ENCODE data around the gene SSX4. TPM values are rescaled to one million over a fixed set of nuclear protein-coding genes. Genes with fewer than 3 reads are reported as not detected.
"Not testable (repeated sequence)": the region's sequence is repeated elsewhere in the genome, so short reads cannot be mapped to it uniquely, and the experiment has no call there.

The SSX4 gene, protein sequence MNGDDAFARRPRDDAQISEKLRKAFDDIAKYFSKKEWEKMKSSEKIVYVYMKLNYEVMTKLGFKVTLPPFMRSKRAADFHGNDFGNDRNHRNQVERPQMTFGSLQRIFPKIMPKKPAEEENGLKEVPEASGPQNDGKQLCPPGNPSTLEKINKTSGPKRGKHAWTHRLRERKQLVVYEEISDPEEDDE
- total RNA-seq (2014; rRNA removed) (not detected in 2 replicates), Bru-seq, nascent RNA (not detected), BruChase-seq, experiment 1, labeled RNA remaining after a 6-hour chase (not detected), BruChase-seq, experiment 2, labeled RNA remaining after a 2-hour chase (percentile 4 among the genes with signal in this experiment)
- long read RNA-seq, result 0 reads

DNA sequence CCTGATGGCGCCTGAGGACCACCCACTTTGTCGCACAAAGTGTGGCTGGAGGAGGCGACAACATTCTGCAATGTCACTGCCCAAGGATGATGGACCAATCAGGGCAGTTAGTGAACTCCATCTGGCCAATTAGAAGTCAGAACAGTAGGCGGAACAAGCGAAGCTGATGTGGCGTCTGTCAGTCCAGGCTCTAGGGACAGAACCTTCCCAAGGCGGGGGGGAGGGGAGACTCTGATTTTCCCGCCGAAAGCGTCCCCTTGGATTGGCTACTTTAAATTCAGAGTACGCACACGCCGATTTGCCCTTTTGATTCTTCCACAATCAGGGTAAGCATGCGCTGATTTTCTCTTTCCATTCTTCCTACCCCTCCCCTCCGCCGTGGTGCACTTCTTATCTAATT is at the start of gene SSX4:
TSS of gene SSX4 (plus strand) at position 301 of the 400 bp plus-strand sequence. CDS start 515 bp downstream, outside the sequence.
- BruUV-seq (replicated peaks); CTCF ChIA-PET; DNase-seq; H3K4me3 ChIP-seq (ENCODE audit: low read length); H3K9me2 ChIP-seq (replicated peaks; ENCODE audit: low read length); H3K79me2 ChIP-seq (ENCODE audit: low read length); intact Hi-C loops (cut with micrococcal nuclease); ATAC-seq; H3F3A ChIP-seq (ENCODE audit: low read length, unreplicated experiment); POLR2A ChIA-PET (ENCODE audit: unreplicated experiment); H3K27me3 ChIP-seq (ENCODE audit: low read length); H4K20me1 ChIP-seq (ENCODE audit: low read length); H3K9ac ChIP-seq (ENCODE audit: low read length); H3K36me3 ChIP-seq (ENCODE audit: low read depth, low read length); H3K4me1 ChIP-seq (ENCODE audit: insufficient read depth, low read length); H3K27ac ChIP-seq (ENCODE audit: low read length); H3K9me3 ChIP-seq (ENCODE audit: low read length); H3K4me2 ChIP-seq (ENCODE audit: low read length); H2AFZ ChIP-seq (ENCODE audit: low read length): not testable (repeated sequence)

DNA sequence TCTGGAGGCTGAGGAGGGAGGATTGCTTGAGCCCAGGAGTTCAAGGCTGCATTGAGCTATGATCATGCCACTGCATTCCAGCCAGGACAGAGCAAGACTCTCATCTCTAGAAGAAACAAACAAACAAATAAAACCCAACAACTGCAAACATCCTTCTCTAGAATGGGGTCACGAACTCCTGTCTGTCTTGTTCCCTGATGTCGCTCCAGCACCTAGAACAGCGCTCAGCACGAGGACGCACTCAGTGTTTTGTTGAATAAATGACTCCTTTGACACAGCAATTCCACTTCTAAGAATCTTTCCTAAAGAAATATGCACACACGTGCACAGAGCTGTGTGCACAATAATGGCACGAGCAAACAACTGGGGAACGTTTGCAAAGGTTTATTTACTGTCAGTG is 37.3 kb upstream of the SSX4 start:
- H3F3A ChIP-seq (ENCODE audit: low read length, unreplicated experiment); H3K36me3 ChIP-seq (ENCODE audit: low read depth, low read length); POLR2A ChIA-PET (ENCODE audit: unreplicated experiment); H3K4me1 ChIP-seq (ENCODE audit: insufficient read depth, low read length); H4K20me1 ChIP-seq (ENCODE audit: low read length); H3K27me3 ChIP-seq (ENCODE audit: low read length); ATAC-seq; BruUV-seq (replicated peaks); H3K9me2 ChIP-seq (replicated peaks; ENCODE audit: low read length); H3K4me3 ChIP-seq (ENCODE audit: low read length); H3K27ac ChIP-seq (ENCODE audit: low read length); CTCF ChIA-PET; intact Hi-C loops (cut with micrococcal nuclease); DNase-seq; H2AFZ ChIP-seq (ENCODE audit: low read length); H3K9ac ChIP-seq (ENCODE audit: low read length); H3K79me2 ChIP-seq (ENCODE audit: low read length); H3K4me2 ChIP-seq (ENCODE audit: low read length); H3K9me3 ChIP-seq (ENCODE audit: low read length): not testable (repeated sequence)

DNA sequence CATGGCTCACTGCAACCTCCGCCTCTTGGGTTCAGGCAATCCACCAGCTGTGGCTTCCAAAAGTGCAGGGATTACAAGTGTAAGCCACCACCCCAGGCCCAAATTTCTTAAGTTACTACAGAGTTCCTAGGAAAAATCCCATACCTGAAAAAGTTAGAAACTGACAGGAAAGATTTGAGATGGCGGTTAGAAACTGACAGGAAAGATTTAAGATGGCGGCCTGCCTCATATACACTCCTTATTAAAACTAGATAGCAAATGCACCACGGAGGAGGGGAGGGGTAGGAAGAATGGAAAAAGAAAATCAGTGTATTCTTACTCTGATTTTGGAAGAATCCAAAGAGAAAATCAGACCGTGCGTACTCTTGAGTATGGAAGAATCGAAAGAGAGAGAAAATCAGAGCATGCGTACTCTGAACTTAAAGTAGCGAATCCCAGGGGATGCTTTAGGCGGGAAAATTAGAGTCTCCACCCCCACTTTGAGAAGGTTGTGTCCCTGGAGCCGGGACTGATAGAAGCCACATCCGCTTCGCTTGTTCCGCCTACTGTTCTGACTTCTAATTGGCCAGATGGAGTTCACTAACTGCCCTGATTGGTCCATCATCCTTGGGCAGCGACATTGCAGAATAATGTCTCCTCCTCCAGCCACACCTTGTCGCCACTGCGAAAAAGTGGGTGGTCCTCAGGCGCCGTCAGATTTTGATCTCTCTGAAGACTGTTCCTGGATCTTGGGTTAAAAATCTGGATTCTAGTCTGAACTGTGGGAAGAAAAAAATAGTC is 26.8 kb upstream of the SSX4 start, which contains the start of gene SSX3:
TSS of gene SSX3 (minus strand) at position 389 of the 780 bp plus-strand sequence. CDS start 1,454 bp downstream, outside the sequence.
- not testable (repeated sequence) for ATAC-seq; BruUV-seq (replicated peaks)

DNA sequence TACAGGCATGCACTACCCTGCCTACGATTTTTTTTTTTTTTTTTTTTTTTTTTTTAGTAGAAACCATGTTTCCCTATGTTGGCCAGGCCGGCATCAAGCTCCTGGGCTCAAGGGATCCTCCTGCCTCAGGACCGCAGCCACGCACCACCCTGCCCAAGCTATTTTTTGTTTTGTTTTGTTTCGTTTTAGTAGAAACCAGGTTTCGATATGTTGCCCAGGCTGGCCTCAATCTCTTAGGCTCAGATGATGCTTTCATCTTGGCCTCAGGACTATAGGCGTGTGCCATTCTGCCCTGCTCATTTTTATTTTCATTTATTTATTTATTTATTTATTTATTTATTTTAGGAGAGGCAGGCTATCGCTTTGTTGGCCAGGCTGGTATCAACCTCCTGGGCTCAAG is 25.7 kb upstream of the SSX4 start:
- TF ChIP-seq EZH2 (IDR thresholded peaks at IDR 0.05; ENCODE audit: low read length, unreplicated experiment) (no peak), EZH2phosphoT487 (IDR thresholded peaks at IDR 0.05; ENCODE audit: borderline replicate concordance, low read length) (no peak)
- TF ChIP-seq, protein P1, sequence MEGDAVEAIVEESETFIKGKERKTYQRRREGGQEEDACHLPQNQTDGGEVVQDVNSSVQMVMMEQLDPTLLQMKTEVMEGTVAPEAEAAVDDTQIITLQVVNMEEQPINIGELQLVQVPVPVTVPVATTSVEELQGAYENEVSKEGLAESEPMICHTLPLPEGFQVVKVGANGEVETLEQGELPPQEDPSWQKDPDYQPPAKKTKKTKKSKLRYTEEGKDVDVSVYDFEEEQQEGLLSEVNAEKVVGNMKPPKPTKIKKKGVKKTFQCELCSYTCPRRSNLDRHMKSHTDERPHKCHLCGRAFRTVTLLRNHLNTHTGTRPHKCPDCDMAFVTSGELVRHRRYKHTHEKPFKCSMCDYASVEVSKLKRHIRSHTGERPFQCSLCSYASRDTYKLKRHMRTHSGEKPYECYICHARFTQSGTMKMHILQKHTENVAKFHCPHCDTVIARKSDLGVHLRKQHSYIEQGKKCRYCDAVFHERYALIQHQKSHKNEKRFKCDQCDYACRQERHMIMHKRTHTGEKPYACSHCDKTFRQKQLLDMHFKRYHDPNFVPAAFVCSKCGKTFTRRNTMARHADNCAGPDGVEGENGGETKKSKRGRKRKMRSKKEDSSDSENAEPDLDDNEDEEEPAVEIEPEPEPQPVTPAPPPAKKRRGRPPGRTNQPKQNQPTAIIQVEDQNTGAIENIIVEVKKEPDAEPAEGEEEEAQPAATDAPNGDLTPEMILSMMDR (conservative IDR thresholded peaks at IDR 0.05; ENCODE audit: low read depth, low read length), result no peak
- ATAC-seq, result no peak
- H3K79me2 ChIP-seq (ENCODE audit: low read length), result no peaks in the 10 kb centered on the region
- no peaks in the 10 kb centered on the region for H3K27me3 ChIP-seq (ENCODE audit: low read length)
- H3K36me3 ChIP-seq (ENCODE audit: low read depth, low read length), result no peaks in the 10 kb centered on the region
- no peaks in the 10 kb centered on the region for H4K20me1 ChIP-seq (ENCODE audit: low read length)
- H3K4me2 ChIP-seq (ENCODE audit: low read length), result no peak overlapping the region
- intact Hi-C loops (cut with micrococcal nuclease), result no loop called here
- no peak for DNase-seq
- H3K9me3 ChIP-seq (ENCODE audit: low read length), result no peaks in the 10 kb centered on the region
- BruUV-seq (replicated peaks), result no TSS peak
- H3F3A ChIP-seq (ENCODE audit: low read length, unreplicated experiment), result no peaks in the 10 kb centered on the region
- no peak overlapping the region for H3K9ac ChIP-seq (ENCODE audit: low read length)
- H3K27ac ChIP-seq (ENCODE audit: low read length), result no peak overlapping the region
- no peaks in the 10 kb centered on the region for H3K4me1 ChIP-seq (ENCODE audit: insufficient read depth, low read length)
- POLR2A ChIA-PET (ENCODE audit: unreplicated experiment), result no interaction called here
- H2AFZ ChIP-seq (ENCODE audit: low read length), result no peak overlapping the region
- CTCF ChIA-PET, result no interaction called here
- H3K4me3 ChIP-seq (ENCODE audit: low read length), result no peak overlapping the region
- H3K9me2 ChIP-seq (replicated peaks; ENCODE audit: low read length), result no peaks in the 10 kb centered on the region

More for the DNA sequence above, 26.8 kb upstream of the SSX4 start, which contains the start of gene SSX3:
- H3K27ac ChIP-seq (ENCODE audit: low read length); H3K36me3 ChIP-seq (ENCODE audit: low read depth, low read length); H3K79me2 ChIP-seq (ENCODE audit: low read length); H3K27me3 ChIP-seq (ENCODE audit: low read length); H3K9ac ChIP-seq (ENCODE audit: low read length); H2AFZ ChIP-seq (ENCODE audit: low read length); H4K20me1 ChIP-seq (ENCODE audit: low read length); H3K9me2 ChIP-seq (replicated peaks; ENCODE audit: low read length); DNase-seq; H3F3A ChIP-seq (ENCODE audit: low read length, unreplicated experiment); H3K4me1 ChIP-seq (ENCODE audit: insufficient read depth, low read length); H3K9me3 ChIP-seq (ENCODE audit: low read length); H3K4me3 ChIP-seq (ENCODE audit: low read length); CTCF ChIA-PET; POLR2A ChIA-PET (ENCODE audit: unreplicated experiment); intact Hi-C loops (cut with micrococcal nuclease); H3K4me2 ChIP-seq (ENCODE audit: low read length): not testable (repeated sequence)

DNA sequence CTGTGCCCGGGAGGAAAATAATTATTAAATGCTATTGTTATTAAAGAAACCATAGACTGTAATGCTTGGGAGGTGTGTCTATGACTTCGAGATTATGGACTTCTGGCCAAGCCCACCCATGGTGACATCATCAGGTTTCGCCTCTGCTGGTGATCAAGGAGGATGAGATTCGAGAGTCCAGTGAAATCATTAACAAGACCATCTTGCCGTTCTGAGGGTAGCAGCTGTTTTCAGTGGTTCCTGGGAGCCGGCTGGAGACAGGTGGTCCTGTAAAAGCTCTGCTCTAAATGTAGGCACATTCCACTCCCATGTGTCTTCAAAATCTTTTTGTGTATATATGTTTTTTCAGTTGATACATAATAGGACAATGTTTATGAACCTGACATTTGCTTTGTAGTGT is 24.1 kb upstream of the SSX4 start:
- H3K4me2 ChIP-seq (ENCODE audit: low read length); H2AFZ ChIP-seq (ENCODE audit: low read length); H4K20me1 ChIP-seq (ENCODE audit: low read length); H3K4me1 ChIP-seq (ENCODE audit: insufficient read depth, low read length); H3K79me2 ChIP-seq (ENCODE audit: low read length); H3K27me3 ChIP-seq (ENCODE audit: low read length); H3F3A ChIP-seq (ENCODE audit: low read length, unreplicated experiment); H3K4me3 ChIP-seq (ENCODE audit: low read length); intact Hi-C loops (cut with micrococcal nuclease); H3K36me3 ChIP-seq (ENCODE audit: low read depth, low read length); CTCF ChIA-PET; H3K27ac ChIP-seq (ENCODE audit: low read length); H3K9me3 ChIP-seq (ENCODE audit: low read length); H3K9me2 ChIP-seq (replicated peaks; ENCODE audit: low read length); POLR2A ChIA-PET (ENCODE audit: unreplicated experiment); H3K9ac ChIP-seq (ENCODE audit: low read length); BruUV-seq (replicated peaks); ATAC-seq; DNase-seq: not testable (repeated sequence)
